OCI-LY3 (cell line): ENCODE data around the gene UBR1.

Experiments
- EZH2phosphoT487 ChIP-seq: fragments of 200-600 bp; shearing (Covaris generic); IDR thresholded peaks from 2 replicates; pipeline ENCODE4 v1.6.1; 2018; ENCODE audit warnings: antibody characterized with exemption, mixed run types, low read depth
- TF ChIP-seq, protein P1 (sequence below): fragments of 200-600, 300-600 bp; sonication (generic); IDR thresholded peaks from 2 replicates; pipeline ENCODE4 v1.5.1; 2014; ENCODE audit warnings: antibody characterized with exemption, low read length, low read depth

DNA sequence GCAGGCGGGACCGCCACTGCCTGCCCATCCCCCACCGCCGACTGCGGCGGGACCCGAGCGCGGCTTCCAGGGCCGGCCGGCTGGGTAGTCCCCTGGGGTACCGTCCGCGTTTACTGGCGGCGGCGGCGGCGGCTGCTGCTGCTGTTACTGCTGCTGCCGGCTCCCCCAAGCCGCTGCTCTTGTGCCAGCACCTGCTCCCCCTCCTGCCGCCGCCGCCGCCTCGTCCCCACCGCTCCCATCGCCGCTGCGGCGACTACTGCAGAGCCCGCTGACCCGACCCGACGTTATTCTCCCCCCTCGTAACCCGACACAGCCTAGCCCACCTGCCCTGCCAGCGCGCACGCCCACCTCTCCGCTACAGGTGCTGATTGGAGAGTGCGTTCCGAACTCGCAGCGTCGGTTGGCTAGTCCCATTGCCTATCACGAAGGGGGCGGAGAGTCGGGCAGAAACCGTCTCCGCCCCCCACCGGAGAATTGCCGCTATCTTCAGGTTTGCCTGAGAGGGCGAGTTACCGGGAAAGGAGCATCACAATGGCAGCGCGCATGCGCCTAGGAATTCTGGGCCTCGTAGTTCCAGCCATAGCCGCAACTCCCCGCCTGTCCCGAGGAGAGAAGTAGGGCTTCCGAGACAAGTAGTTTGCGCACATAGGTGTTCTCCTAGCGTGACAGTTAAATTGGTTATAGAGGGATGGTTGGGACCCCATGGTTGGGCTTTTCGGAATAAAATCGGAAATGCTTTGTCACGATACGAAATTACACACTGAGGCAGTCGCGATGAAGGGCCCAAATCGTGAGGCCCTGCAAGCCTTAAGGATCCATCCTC, 185.1 kb downstream of the UBR1 start, which contains the start of gene TTBK2:
- TF ChIP-seq, protein P1, sequence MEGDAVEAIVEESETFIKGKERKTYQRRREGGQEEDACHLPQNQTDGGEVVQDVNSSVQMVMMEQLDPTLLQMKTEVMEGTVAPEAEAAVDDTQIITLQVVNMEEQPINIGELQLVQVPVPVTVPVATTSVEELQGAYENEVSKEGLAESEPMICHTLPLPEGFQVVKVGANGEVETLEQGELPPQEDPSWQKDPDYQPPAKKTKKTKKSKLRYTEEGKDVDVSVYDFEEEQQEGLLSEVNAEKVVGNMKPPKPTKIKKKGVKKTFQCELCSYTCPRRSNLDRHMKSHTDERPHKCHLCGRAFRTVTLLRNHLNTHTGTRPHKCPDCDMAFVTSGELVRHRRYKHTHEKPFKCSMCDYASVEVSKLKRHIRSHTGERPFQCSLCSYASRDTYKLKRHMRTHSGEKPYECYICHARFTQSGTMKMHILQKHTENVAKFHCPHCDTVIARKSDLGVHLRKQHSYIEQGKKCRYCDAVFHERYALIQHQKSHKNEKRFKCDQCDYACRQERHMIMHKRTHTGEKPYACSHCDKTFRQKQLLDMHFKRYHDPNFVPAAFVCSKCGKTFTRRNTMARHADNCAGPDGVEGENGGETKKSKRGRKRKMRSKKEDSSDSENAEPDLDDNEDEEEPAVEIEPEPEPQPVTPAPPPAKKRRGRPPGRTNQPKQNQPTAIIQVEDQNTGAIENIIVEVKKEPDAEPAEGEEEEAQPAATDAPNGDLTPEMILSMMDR: no peak
- no peak for TF ChIP-seq EZH2phosphoT487
